GM12872 (cell line): ENCODE results near the gene PERM1.

Source experiments
- TF ChIP-seq, protein P1 (sequence below): IDR thresholded peaks from 3 replicates; pipeline ENCODE4 v1.5.1; 2011; ENCODE audit warnings: low read depth, mild to moderate bottlenecking, low read length, moderate library complexity; ENCODE audit not compliant: insufficient read depth

Gene PERM1

GRCh38 chr1:975896-976683 lies 5.8 kb downstream of the PERM1 start:
- TF ChIP-seq, protein P1, sequence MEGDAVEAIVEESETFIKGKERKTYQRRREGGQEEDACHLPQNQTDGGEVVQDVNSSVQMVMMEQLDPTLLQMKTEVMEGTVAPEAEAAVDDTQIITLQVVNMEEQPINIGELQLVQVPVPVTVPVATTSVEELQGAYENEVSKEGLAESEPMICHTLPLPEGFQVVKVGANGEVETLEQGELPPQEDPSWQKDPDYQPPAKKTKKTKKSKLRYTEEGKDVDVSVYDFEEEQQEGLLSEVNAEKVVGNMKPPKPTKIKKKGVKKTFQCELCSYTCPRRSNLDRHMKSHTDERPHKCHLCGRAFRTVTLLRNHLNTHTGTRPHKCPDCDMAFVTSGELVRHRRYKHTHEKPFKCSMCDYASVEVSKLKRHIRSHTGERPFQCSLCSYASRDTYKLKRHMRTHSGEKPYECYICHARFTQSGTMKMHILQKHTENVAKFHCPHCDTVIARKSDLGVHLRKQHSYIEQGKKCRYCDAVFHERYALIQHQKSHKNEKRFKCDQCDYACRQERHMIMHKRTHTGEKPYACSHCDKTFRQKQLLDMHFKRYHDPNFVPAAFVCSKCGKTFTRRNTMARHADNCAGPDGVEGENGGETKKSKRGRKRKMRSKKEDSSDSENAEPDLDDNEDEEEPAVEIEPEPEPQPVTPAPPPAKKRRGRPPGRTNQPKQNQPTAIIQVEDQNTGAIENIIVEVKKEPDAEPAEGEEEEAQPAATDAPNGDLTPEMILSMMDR = peak; percentile 63

DNA sequence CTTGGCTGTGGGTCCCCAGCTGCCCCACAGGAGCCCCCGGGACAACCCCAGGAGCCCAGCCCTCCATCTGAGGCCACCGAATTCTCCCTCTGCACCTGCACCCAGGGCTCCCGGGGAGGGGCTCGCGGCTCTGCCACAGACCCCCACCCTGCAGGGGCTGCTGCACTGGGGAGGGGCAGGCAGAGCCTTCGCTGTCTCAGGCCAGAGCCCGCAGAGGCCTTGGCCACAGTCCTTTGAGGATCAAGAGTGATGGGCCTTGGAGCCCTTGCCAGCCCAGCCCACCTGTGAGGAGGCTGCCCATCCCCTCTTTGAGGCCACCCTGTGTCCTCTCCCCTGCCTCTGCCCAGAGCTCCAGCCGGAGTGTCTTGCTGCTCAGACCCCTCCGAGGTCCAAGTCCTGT lies 6.5 kb downstream of the PERM1 start:
- TF ChIP-seq, protein P1 = no peak

DNA sequence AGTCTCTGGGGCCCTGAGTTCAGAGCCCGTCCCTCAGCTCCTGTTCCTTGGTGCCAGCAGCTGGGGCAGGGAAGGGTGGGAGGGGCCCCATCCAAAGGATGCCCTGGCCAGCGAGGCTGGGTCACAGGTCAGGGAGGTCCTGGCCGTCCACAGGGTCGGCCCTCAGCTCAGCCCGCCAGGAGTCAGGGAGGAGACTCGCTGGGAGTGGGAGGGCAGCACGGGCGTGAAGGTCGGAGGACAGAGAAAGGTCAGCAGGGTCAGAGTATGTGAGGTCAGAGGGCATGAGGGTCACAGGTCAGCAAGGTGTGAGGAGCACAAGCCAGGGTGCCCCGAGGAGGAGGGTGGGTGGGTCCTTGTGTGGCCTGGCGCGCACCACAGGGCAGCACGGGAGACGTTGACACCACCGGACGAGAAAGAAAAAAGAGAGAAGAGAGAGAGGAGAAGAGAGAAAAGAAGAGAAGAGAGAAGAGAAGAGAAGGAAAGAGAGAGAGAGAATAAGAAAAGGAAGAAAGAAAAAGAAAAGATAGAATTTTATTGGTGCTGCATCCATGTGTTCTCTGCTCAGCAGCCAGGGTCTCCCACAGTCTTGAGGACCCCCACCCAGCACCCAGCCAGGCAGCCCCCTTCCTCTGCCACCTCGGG lies 7.1 kb downstream of the PERM1 start:
- TF ChIP-seq, protein P1 = no peak

- TF ChIP-seq, protein P1 = no peak
Observed at GRCh38 chr1:974293-974640, 7.6 kb downstream of the PERM1 start.

DNA sequence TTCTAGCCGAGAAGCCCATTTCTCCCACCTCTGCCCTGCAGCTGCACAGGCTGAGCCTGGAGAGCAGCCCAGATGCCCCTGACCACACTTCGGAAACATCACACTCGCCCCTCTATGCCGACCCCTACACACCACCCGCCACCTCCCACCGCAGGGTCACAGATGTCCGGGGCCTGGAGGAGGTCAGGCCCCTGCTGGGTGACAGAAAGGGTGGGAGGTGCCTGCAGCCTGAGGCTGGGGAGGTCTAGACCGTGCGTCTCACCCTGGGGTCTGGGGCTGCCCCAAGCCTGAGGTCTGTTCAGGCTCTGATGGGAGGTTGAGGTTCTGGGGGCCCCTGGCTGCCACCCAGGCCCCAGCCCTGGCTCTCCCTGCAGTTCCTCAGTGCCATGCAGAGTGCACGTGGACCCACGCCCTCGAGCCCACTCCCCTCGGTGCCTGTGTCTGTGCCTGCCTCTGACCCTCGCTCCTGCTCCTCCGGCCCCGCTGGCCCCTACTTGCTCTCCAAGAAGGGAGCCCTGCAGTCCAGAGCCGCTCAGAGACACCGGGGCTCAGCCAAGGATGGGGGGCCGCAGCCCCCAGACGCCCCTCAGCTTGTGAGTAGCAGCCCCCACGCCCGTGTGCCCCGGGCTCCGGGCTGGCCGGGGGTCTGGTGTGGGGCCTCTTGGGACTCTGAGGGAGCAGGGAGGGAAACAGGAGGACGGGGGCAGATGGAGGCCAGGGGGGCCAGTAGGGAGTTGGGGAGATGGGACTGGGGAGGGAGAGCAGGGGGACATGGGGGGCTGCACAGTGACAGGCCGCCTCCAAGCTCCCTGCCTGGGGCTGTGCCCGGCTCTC lies 8.2 kb downstream of the PERM1 start:
- TF ChIP-seq, protein P1 = no peak

DNA sequence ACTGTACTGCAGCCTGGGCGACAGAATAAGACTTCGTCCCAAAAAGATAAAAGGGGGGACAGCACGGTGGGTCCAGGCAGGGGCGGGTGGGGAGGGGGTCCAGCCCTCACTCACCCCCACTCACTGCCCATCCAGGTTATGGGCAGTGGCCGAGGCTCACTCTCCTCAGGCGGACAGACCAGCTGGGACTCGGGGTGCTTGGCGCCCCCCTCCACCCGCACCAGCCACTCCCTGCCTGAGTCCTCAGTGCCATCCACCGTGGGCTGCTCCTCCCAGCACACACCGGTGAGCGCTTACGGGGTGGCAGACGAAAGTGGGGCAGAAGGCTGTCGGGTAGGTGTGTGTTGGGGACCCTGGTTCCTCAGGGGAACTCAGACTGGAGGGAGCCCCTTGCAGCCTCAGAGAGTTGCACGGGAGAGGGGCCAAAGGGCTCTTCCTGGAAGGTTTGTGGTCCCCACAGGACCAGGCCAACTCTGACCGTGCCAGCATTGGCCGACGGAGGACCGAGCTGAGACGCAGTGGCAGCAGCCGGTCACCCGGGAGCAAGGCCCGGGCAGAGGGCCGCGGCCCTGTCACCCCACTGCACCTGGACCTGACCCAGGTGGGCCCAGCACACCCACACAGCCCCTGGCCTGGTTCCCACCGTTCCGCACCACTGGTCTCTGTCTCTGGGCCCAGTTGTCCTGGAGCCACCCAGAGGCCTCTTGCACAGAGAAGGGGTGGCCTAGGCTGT lies 9.0 kb downstream of the PERM1 start:
- TF ChIP-seq, protein P1 = no peak
